Fibroblast of skin of abdomen (primary cell): ENCODE measurements around the gene NOL9.

Experiments
- DNase-seq: peaks from one replicate; pipeline ENCODE4 v3.0.0-alpha.2; 2013

The NOL9 gene

DNA sequence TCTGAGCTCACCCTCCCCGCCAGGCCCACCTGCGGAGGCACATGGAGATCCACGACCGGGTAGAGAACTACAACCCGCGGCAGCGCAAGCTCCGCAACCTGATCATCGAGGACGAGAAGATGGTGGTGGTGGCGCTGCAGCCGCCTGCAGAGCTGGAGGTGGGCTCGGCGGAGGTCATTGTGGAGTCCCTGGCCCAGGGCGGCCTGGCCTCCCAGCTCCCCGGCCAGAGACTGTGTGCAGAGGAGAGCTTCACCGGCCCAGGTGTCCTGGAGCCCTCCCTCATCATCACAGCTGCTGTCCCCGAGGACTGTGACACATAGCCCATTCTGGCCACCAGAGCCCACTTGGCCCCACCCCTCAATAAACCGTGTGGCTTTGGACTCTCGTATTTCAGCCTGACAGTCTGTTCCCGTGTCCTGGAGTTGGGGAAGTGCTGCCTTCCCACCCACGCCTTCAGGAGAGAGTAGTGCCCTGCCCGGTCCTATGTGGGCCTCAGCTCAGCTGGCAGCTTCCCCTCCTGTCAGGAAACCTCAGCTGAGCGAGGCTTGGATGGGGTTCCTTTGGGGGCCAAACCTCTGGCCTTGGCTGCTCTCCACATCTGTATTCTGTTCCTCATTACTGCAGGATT lies 34.7 kb upstream of the NOL9 start:
- DNase-seq, result no peak

DNA sequence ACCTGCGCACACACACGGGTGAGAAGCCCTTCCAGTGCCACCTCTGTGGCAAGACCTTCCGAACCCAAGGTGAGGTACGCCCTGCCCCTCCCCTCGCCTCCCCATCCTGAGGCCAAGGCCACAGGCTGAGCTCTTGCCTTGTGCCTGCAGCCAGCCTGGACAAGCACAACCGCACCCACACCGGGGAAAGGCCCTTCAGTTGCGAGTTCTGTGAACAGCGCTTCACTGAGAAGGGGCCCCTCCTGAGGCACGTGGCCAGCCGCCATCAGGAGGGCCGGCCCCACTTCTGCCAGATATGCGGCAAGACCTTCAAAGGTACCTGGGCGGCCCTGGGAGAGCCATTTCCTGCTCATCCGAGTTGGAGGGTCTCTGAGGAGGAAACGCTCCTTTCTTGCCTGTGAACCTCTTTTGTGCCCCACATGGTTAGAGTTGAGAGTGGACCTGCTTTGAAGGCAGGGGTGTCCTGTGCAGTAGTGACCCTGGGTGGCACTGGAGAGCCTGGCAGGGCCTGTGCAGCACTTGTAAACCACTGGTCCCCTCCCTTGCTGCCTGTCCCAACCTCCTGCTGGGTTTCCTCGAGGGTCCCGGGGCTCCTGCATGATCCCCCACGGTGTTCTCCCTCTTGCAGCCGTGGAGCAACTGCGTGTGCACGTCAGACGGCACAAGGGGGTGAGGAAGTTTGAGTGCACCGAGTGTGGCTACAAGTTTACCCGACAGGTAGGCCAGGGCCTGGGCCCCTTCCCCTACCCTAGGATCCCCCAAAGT lies 34.0 kb upstream of the NOL9 start:
- DNase-seq, result no peak

DNA sequence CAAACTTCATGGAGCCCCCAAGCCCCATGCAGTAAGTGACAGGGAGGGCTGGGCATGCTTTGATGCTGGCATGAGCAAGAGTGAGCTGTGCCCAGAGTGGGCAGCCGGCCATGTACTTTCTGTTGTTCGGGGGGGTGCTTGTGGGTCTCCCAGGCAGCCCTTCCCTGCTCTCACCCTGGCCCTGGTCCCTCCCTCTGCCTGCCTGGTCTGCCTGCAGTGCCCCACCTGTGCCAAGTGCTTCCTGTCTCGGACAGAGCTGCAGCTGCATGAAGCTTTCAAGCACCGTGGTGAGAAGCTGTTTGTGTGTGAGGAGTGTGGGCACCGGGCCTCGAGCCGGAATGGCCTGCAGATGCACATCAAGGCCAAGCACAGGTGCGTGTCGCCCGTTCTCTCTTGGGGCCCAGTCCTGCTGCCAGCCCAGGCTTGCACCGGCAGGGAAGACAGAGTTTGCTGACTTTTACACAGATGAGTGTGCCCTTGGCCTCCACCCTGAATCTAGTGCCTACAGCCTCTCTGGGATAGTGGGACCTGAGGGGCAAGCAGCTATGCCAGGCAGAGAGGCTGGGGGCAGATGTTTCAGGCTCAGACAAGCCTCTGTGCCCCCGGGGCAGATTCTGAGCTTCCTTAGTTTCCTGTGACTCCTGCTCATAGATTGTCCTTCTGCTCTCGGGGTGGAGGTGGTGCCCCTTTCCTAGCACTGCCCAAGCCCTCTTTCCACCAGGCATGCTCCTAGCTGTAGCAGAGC lies 33.1 kb upstream of the NOL9 start:
- DNase-seq, result no peak

DNA sequence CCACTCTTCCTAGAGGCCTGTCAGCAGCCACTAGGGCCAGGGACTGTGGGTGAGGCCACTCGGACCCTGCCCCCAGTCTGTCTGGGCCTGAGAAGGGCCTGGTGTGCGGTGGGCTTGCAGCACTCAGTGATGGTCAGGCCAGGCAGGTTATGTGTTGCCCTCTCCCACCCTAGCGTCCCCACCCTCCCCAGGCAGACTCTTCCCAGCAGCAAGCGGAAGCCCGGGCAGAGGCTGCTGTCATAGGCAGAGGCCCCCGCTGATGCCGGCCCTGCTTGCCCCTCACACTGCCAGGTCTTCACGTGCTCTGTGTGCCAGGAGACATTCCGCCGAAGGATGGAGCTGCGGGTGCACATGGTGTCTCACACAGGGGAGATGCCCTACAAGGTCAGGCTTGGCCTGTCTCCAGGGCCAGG lies 32.1 kb upstream of the NOL9 start:
- DNase-seq, result no peak

DNA sequence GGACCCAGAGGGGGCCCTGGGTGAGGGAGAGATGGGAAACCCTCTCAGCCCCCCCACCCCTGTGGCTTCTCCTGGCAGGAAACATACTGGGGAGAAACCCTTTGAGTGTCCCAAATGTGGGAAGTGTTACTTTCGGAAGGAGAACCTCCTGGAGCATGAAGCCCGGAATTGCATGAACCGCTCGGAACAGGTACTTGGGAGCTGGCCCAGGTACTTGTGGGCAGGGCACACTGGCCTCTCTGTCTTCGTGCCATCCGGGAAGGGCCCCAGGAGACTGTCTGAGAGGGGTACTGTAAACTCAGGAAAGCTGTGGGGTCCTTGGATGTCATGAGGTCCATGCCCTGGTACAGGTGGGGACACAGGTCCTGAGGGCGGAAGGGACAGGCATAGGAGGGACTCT lies 31.5 kb upstream of the NOL9 start:
- no peak for DNase-seq

DNA sequence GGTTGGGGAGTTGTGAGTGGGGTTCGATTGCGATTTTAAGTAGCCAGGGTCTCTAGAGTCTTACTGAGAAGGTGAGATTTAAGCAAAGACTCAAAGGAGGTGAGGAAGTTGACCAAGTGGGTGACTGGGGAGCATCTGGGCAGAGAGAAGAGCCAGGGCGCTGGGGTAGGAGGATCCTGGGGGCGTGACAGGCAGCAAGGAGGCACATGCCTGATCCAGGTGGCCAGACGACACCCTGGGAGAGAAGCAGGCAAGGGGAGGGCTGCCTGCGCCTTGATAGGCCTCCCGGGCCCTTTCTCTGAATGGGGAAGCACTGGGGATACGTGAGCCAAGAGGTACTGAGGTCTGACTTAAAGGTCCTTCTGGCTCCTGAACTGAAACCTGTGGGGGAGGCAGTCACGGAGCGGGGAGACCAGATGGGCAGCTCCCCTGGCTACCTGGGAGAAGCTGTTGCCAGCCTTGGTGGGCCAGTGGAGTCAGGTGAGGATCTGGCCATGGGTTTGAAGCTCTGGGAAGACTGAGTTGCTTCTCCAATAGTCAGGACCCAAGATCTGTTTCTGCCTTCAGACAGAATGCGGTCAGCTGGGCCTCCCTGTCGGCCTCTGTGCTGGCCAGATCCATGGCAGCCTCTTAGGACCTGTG lies 30.9 kb upstream of the NOL9 start:
- DNase-seq, result no peak

DNA sequence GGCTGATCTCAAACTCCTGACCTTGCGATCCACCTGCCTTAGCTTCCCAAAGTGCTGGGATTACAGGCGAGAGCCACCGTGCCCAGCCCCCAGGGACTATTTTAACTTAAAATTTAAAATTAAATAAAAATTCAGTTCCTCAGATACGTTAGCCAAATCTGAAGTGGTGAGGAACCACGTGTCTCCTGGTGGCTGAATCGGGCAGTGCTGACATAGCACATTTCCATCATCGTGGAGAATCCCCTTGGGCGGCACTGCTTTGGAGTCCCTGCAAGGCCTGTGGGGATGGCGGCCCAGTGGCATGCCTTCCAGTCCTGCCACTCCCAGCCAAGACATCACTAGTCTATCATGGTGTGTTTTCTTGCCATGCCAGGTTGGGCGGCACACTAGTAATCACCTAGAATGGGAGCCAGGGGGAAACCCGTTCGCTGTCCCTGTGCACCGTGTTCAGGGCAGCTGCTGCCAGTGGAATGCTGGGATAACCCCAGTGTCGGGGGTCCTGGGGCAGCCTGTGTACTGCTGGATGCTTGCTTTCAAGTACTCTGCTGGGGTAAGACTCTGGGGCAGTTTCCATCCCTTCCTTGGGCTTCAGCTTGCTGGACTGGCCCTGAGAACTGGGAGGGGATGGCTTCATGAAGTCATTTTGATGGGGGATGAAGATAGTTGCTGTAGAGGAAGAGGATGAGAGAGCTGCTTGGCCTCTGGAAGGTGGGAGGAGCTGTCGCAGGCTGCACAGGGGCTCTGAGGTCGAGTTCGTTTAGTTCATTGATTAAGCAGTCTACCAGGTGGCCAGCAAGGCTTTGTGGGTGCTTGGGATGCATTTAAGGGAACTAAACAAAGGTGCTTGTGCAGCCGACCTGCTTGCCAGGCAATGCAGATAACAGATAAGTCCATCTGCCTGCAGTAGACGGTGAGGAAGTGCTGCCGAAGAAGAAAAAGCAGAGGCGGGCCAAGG lies 30.1 kb upstream of the NOL9 start:
- no peak for DNase-seq

DNA sequence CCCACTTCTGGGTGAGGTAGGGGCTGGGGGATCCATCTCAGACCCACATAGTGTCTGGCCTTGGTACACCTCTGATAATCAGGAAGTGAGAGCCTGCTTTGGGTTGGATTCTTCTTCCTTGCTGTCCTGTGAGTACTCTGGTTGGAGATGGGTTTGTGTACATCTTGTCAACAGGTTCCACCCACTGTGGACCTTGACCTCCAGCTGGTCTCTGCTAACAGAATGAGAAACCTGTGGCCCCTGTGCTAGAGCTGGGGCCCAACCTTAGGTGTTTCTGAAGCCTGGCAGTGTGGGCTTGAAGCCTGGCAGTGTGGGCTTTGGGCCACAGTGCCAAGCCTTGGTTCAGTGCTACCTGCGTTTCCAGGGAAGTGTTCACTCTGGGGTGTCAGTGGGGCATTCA lies 28.1 kb upstream of the NOL9 start:
- DNase-seq, result no peak

DNA sequence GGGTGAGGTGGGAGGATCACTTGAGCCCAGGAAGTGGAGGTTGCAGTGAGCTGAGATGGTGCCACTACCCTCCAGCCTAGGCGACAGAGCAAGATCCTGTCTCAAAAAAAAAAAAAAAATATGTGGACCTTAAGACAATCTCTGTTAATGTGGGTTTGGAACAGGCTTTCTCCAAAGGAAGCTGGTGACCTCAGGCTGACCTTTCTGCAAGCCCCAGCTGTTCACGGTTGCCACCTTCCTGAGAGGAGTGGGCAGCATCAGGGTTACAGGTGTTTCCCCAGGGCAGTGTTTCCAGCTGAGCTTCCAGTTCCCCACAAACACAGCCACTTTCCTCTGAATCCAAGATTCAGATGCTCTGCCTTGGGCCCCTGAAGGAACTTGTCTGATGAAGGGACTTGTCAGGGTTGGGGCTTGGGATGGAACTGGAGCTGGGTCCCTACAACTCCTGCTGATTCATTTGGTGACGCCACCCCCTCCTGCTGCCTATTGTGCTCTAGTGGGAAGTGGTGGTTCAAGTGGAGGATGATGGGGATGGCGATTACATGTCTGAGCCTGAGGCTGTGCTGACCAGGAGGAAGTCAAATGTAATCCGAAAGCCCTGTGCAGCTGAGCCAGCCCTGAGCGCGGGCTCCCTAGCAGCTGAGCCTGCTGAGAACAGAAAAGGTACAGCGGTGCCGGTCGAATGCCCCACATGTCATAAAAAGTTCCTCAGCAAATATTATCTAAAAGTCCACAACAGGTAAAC lies 27.4 kb upstream of the NOL9 start:
- DNase-seq, result no peak

DNA sequence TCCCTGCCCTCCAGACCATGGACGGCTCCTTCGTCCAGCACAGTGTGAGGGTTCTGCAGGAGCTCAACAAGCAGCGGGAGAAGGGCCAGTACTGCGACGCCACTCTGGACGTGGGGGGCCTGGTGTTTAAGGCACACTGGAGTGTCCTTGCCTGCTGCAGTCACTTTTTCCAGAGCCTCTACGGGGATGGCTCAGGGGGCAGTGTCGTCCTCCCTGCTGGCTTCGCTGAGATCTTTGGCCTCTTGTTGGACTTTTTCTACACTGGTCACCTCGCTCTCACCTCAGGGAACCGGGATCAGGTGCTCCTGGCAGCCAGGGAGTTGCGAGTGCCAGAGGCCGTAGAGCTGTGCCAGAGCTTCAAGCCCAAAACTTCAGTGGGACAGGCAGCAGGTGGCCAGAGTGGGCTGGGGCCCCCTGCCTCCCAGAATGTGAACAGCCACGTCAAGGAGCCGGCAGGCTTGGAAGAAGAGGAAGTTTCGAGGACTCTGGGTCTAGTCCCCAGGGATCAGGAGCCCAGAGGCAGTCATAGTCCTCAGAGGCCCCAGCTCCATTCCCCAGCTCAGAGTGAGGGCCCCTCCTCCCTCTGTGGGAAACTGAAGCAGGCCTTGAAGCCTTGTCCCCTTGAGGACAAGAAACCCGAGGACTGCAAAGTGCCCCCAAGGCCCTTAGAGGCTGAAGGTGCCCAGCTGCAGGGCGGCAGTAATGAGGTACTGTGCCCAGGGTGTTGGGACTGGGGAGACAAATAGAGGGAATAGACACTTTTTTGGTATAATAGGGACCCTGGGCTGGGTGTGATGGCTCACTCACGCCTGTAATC lies 26.5 kb upstream of the NOL9 start:
- no peak for DNase-seq

DNA sequence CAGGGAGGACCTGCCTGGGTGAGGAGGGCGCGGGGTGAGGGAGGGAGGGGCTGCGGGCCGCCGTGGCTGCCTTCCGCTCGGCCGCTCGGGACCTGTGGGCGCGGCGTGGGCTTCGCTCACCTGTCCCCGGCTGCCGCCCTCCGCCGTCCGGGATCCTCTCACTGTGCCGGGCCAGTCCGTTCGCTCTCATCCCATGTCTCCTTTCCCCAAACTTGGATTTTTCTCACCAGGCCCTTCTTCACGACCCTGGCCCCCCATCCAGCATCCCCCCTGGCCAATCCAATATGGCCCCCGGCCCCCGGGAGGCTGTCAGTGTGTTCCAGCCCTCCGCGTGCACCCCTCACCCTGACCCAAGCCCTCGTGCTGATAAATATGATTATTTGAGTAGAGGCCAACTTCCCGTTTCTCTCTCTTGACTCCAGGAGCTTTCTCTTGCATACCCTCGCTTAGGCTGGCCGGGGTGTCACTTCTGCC lies 25.8 kb upstream of the NOL9 start:
- DNase-seq, result no peak

DNA sequence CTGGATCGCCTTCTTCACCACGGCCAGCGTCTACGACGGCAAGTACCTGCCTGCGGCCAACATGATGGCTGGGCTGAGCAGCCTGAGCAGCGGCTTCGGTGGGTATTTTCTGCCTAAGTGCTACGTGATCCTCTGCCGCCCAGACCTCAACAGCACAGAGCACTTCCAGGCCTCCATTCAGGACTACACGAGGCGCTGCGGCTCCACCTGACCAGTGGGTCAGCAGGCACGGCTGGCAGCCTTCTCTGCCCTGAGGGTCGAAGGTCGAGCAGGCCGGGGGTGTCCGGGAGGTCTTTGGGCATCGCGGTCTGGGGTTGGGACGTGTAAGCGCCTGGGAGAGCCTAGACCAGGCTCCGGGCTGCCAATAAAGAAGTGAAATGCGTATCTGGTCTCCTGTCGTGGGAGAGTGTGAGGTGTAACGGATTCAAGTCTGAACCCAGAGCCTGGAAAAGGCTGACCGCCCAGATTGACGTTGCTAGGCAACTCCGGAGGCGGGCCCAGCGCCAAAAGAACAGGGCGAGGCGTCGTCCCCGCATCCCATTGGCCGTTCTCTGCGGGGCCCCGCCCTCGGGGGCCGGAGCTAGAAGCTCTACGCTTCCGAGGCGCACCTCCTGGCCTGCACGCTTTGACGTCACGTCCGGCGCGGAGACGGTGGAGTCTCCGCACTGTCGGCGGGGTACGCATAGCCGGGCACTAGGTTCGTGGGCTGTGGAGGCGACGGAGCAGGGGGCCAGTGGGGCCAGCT lies 25.2 kb upstream of the NOL9 start, which contains the start of gene ZBTB48:
Gene ZBTB48 (plus strand): TSS at position 621 of the 745 bp plus-strand sequence. CDS start 616 bp downstream, outside the sequence.
- DNase-seq, result peak; percentile 97

DNA sequence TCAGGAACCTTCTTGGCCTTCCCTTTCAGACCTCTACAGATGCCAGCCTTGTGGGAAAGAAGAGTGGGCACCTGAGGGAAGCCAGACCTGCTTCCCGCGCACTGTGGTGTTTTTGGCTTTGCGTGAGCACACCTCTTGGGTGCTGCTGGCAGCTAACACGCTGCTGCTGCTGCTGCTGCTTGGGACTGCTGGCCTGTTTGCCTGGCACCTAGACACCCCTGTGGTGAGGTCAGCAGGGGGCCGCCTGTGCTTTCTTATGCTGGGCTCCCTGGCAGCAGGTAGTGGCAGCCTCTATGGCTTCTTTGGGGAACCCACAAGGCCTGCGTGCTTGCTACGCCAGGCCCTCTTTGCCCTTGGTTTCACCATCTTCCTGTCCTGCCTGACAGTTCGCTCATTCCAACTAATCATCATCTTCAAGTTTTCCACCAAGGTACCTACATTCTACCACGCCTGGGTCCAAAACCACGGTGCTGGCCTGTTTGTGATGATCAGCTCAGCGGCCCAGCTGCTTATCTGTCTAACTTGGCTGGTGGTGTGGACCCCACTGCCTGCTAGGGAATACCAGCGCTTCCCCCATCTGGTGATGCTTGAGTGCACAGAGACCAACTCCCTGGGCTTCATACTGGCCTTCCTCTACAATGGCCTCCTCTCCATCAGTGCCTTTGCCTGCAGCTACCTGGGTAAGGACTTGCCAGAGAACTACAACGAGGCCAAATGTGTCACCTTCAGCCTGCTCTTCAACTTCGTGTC lies 24.5 kb upstream of the NOL9 start:
- DNase-seq, result no peak

DNA sequence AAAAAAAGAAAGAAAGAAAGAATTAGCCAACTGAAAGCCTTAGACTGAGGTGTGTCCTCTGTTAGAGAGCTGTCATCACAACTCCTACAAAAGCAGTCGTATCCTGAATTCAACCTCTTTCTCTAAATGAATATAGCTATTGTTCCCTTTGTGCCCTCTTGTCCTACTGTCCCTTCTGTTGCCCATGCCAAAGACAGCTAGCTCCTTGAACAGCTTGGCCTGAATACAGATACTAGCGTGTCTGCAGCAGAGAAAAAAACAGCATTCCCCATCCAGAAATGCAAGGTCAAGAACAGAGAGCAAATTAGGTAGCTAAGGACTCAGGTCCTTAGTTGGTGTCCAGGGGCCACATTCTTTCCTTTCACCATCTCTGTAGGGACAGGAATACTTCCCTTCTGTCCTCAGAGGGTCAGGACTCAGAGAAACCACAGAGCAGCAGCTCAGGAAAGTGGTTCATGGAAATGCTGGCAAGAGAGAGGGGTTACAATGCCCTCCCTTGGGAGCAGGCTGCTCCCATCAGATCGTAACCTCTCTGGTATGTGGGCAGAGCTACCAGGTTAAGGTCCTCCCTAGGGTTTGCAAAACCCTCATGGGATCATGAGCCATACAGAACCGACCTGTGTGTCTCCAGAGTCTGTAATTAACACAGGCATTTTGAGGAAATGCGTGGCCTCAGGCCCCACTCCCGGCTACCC lies 23.7 kb upstream of the NOL9 start:
- DNase-seq, result no peak

DNA sequence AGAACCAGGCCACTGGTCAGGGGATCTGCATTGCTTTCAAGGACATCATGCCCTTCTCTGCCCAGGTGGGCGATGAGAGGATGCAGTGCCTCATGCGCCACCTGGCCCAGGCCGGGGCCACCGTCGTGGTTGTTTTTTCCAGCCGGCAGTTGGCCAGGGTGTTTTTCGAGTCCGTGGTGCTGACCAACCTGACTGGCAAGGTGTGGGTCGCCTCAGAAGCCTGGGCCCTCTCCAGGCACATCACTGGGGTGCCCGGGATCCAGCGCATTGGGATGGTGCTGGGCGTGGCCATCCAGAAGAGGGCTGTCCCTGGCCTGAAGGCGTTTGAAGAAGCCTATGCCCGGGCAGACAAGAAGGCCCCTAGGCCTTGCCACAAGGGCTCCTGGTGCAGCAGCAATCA lies 20.5 kb upstream of the NOL9 start:
- no peak for DNase-seq

DNA sequence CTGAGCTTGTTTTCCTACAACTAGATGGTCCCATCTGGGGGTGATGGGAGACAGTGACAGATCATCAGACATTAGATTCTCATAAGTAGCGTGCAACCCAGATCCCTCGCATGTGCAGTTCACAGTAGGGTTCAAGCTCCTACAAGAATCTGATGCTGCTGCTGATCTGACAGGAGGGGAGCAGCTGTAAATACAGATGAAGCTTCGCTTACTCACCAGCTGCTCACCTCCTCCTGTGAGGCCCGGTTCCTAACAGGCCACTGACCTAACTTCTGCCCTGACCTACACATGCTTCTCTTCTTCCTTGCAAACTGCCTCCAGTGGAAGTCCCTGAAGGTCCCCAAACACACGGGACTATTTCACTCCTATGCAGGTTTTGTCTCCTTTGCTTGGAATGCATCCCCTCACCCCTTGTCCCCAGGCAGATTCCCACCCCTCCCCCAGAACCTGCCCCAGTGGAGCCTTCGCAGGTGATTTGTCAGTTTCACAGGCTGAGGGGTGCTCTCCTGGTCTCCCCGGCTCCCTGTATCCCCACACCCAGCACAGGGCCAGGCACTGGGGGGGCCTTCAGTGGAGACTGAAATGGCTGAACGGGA lies 19.8 kb upstream of the NOL9 start:
- DNase-seq, result no peak

DNA sequence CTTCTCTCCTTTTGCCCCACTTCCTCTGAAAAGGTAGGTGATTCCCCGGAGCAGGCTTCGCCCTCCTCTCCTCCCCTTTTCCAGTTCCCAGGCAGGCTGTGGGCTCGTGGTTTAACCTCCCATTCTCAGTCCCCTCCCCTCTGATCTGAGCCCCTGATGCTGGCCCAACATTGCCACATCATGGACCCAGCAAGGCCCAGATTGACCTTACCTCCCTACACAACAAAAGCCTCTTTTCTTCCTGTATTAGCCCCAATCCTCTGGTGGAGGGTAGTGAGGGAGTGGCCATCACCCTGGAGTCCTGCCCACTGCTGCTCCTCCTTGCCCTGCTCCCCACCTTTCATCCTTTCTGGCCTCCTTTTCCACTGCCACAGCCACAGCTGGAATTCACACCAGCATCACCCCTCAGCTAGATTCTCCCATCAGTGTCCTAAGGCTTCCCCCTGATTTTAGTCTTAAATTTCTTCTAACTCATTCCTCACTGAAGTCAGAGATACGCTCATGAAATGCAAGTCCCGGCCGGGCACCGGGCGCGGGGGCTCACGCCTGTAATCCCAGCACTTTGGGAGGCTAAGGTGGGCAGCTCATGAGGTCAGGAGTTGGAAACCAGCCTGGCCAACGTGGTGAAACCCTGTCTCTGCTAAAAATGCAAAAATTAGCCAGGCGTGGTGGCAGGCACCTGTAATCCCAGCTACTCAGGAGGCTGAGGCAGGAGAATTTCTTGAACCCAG lies 18.5 kb upstream of the NOL9 start:
- DNase-seq, result no peak
